Sigmoid colon (tissue), 7 donors: ENCODE results near the gene TTC19. TPM values are rescaled to one million over a fixed set of nuclear protein-coding genes. Genes with fewer than 3 reads are reported as not detected.

Experiments used
- DNase-seq: peaks from one replicate; pipeline ENCODE4 v3.0.0-alpha.2; 2019
- H3K27ac ChIP-seq, 4 donors: fragments of 200-600 bp; sonication (generic); one replicate each; pipeline ENCODE4 v1.5.1; 2016 to 2019; ENCODE audit warnings: mild to moderate bottlenecking in 1 of 4
- H3K27me3 ChIP-seq, 3 donors: fragments of 200-600 bp; sonication (generic); one replicate each; pipeline ENCODE4 v1.5.1; 2019; ENCODE audit warnings: mild to moderate bottlenecking in 1 of 3
- H3K36me3 ChIP-seq, 4 donors: fragments of 200-600 bp; sonication (generic); one replicate each; pipeline ENCODE4 v1.5.1; 2016 to 2019
- H3K4me1 ChIP-seq, 4 donors: fragments of 200-600 bp; sonication (generic); one replicate each; pipeline ENCODE4 v1.5.1; 2017 to 2019
- H3K4me3 ChIP-seq, 4 donors: fragments of 200-600 bp; sonication (generic); one replicate each; pipeline ENCODE4 v1.5.1; 2017 to 2019; ENCODE audit warnings: mild to moderate bottlenecking in 2 of 4, moderate library complexity in 1 of 4
- H3K9me3 ChIP-seq, 4 donors: fragments of 200-600 bp in 3 of 4; sonication (generic) in 3 of 4; one replicate each; pipeline versions ENCODE4 v1.5.1 to v1.6.1; 2013 to 2019
- EP300 ChIP-seq, 4 donors: sonication (generic); formaldehyde crosslinking; IDR thresholded peaks; one replicate each; pipeline ENCODE4 v1.6.1; 2017; ENCODE audit warnings: antibody characterized with exemption in 4 of 4
- POLR2A ChIP-seq, 2 donors: fragments of 450-650 bp; IDR thresholded peaks; one replicate each; pipeline ENCODE4 v1.6.1; 2016; ENCODE audit warnings: antibody characterized with exemption in 2 of 2, mild to moderate bottlenecking in 2 of 2, moderate library complexity in 2 of 2
- POLR2AphosphoS5 ChIP-seq, 4 donors: sonication (generic); formaldehyde crosslinking; IDR thresholded peaks; one replicate each; pipeline ENCODE4 v1.6.1; 2017; ENCODE audit warnings: antibody characterized with exemption in 4 of 4
- WGBS, 2 donors: extraction: QIAGEN DNeasy Blood & Tissue Kit; methylation state at CpG; one replicate each; pipeline ENCODE4 v1.1.7; 2013; 5-methylcytosine and 5-hydroxymethylcytosine counted together
- intact Hi-C: fragments of 100-400 bp; cut with DNase I; formaldehyde crosslinking; loops from one replicate; pipeline ENCODE4 v1.15.1; 2023
- polyA plus RNA-seq, 3 donors: library from polyadenylated mRNA; stranded (reverse); fragments of 200-250 nt; gene quantifications; one replicate each; pipeline ENCODE4 v1.2.3, GENCODE V29; 2013
- total RNA-seq, 4 donors: library from RNA; depleted of rRNA; stranded (reverse); fragments of >200 nt; gene quantifications; one replicate each; pipeline ENCODE4 v1.1.0, GENCODE V29; 2016
- TF ChIP-seq, protein P1 (sequence below), 4 experiments: fragments of 450-650 bp in 3 of 4; fragments of 200-600 bp in 1 of 4; IDR thresholded peaks; one replicate each; pipeline ENCODE4 v1.5.1; 2016 to 2019; ENCODE audit warnings: antibody characterized with exemption in 4 of 4, mild to moderate bottlenecking in 3 of 4, moderate library complexity in 2 of 4
- donor health status: healthy with polysubstance abuse.
- donor health status: Bipolar disorder and iron deficiency.
- donor health status: healthy.

Gene TTC19
- total and polyA plus RNA-seq, 7 donors: 24.6 to 59.1 (median 41.0) TPM

DNA sequence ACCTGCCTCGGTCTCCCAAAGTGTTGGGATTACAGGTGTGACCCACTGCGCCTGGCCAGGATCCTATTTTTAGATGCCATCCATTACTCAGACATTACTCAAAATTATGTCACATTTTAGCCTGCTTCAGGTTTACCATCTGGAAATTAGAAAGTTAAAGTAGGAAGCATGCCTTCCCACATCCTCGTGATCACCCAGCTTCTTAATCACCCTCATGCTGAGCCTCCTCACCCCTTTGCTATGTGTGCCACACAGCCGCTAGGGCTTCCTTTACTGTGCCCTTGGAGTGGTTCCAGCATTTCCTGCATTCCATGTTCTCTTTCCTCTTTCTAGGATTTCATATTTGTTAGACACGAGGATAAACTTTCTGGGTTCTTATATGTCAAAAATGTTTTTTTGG lies 45.4 kb upstream of the TTC19 start:
- no peak for TF ChIP-seq POLR2AphosphoS5 (IDR thresholded peaks at IDR 0.05)
- no peak for TF ChIP-seq EP300 (IDR thresholded peaks at IDR 0.05)
- Histone ChIP-seq H3K9me3 (no peaks in the 10 kb centered on the region), H3K27ac (no peak overlapping the region), H3K36me3 (no peaks in the 10 kb centered on the region), H3K4me3 (no peak overlapping the region), H3K4me1 (peaks cover 0 to 19% (median 8%) of the 10 kb centered on the region in 4 donors), H3K27me3 (no peaks in the 10 kb centered on the region)
- WGBS, 2 donors: 64 to 65% methylated on average over 5 of the region's 5 CpGs
- DNase-seq: peak; percentile 50
- intact Hi-C loops: no loop called here

DNA sequence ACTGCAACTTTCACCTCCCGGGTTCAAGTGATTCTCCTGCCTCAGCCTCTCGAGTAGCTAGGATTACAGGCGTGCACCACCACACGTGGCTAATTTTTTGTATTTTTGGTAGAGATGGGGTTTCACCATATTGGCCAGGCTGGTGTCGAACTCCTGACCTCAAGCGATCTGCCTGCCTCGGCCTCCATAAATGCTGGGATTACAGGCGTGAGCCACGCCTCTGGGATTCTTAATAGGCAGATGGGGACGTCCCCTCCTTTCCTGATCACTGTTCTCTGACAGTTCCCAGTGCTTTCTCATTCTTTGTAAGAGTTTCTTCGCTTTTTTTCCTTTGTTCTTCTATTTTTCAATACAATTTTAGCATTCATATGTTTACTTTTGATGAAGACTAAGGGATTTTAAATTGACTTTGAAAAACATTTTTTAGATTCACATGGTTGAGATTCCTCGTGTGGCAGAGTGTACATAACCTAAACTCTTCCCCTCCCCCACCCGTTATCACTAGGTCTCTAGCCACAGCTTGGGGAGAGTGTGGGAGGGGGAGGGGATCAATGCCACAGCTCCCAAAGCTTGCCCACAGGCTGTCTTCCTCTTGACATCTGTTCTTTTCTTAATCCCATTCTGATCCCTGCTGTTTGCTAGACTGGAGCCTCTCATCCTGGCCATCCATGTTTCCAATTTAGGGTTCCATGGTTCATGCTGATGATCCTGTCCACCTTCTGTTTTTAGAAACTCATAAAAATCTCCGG lies 43.7 kb upstream of the TTC19 start:
- WGBS, 2 donors: 73 to 84% methylated on average over 14 of the region's 14 CpGs
- Histone ChIP-seq H3K4me1 (peaks cover 0 to 26% (median 14%) of the 10 kb centered on the region in 4 donors), H3K27me3 (no peaks in the 10 kb centered on the region), H3K36me3 (no peaks in the 10 kb centered on the region), H3K9me3 (no peaks in the 10 kb centered on the region), H3K27ac (no peak overlapping the region), H3K4me3 (no peak overlapping the region)
- intact Hi-C loops: no loop called here
- DNase-seq: peak; percentile 22
- TF ChIP-seq POLR2AphosphoS5 (IDR thresholded peaks at IDR 0.05) (no peak), EP300 (IDR thresholded peaks at IDR 0.05) (no peak), POLR2A (IDR thresholded peaks at IDR 0.05) (no peak)
- TF ChIP-seq, protein P1, sequence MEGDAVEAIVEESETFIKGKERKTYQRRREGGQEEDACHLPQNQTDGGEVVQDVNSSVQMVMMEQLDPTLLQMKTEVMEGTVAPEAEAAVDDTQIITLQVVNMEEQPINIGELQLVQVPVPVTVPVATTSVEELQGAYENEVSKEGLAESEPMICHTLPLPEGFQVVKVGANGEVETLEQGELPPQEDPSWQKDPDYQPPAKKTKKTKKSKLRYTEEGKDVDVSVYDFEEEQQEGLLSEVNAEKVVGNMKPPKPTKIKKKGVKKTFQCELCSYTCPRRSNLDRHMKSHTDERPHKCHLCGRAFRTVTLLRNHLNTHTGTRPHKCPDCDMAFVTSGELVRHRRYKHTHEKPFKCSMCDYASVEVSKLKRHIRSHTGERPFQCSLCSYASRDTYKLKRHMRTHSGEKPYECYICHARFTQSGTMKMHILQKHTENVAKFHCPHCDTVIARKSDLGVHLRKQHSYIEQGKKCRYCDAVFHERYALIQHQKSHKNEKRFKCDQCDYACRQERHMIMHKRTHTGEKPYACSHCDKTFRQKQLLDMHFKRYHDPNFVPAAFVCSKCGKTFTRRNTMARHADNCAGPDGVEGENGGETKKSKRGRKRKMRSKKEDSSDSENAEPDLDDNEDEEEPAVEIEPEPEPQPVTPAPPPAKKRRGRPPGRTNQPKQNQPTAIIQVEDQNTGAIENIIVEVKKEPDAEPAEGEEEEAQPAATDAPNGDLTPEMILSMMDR (IDR thresholded peaks at IDR 0.05): no peak

DNA sequence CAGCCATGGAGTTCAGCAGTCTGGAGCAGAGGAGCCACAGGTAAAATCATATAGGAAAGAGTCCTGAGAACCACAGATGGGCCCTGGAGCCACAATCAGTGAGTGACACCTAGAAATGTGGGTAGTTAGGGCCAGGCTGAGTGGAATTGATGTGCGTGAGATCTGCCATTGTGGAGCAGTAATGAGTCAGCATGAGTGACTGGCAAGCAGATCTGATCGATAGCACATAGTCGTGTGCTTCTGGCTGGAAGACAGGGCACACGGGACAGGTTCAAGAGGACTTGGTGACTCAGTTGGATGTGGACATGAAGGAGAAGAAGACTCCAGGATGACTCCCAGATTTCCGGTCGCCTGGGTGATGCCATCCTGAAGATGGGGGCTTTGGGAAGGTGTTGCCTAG lies 42.4 kb upstream of the TTC19 start:
- intact Hi-C loops: no loop called here
- peak; percentile 10 for DNase-seq
- Histone ChIP-seq H3K4me3 (no peak overlapping the region), H3K27ac (no peak overlapping the region), H3K27me3 (no peaks in the 10 kb centered on the region), H3K9me3 (no peaks in the 10 kb centered on the region), H3K4me1 (peaks cover 0 to 26% (median 14%) of the 10 kb centered on the region in 4 donors), H3K36me3 (no peaks in the 10 kb centered on the region)
- TF ChIP-seq EP300 (IDR thresholded peaks at IDR 0.05) (no peak), POLR2AphosphoS5 (IDR thresholded peaks at IDR 0.05) (no peak), POLR2A (IDR thresholded peaks at IDR 0.05) (no peak)
- TF ChIP-seq, protein P1 (IDR thresholded peaks at IDR 0.05): no peak
- WGBS, 2 donors: 85 to 90% methylated on average over 6 of the region's 6 CpGs

DNA sequence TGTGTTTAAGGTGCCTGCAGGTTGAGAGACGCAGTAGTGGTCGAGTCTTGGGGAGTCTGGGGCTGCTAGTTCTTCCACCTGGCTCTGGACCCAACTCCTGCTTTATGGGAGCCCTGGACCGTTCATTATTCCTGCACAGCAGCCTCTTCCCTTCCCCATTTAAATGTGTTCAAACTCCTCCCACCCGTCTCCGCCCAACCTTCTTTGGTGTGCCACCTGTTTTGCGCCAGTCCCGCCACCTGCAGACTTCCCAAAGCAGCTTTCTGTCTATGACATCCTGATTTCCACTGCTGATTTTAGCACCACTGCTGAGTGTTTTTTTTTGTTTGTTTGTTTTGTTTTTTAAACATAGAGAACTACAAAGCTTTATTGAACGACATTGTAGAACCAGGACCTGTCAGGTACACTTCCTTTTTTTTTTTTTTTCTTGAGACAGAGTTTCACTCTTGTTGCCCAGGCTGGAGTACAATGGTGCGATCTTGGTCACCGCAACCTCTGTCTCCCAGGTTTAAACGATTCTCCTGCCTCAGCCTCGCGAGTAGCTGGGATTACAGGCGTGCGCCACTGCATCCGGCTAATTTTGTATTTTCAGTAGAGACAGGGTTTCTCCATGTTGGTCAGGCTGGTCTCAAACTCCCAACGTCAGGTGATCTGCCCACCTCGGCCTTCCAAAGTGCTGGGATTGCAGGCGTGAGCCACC lies 41.9 kb upstream of the TTC19 start:
- DNase-seq: peak; percentile 52
- H3K36me3 ChIP-seq: no peaks in the 10 kb centered on the region
- H3K27ac ChIP-seq: no peak overlapping the region
- no peak overlapping the region for H3K4me3 ChIP-seq
- intact Hi-C loops: no loop called here
- 60 to 85% methylated on average over 18 to 19 of the region's 19 CpGs for WGBS, 2 donors
- H3K27me3 ChIP-seq: no peaks in the 10 kb centered on the region
- peaks cover 0 to 26% (median 14%) of the 10 kb centered on the region in 4 donors for H3K4me1 ChIP-seq
- TF ChIP-seq, protein P1 (IDR thresholded peaks at IDR 0.05): no peak
- no peak for TF ChIP-seq POLR2AphosphoS5 (IDR thresholded peaks at IDR 0.05)
- no peak for TF ChIP-seq POLR2A (IDR thresholded peaks at IDR 0.05)
- no peaks in the 10 kb centered on the region for H3K9me3 ChIP-seq

DNA sequence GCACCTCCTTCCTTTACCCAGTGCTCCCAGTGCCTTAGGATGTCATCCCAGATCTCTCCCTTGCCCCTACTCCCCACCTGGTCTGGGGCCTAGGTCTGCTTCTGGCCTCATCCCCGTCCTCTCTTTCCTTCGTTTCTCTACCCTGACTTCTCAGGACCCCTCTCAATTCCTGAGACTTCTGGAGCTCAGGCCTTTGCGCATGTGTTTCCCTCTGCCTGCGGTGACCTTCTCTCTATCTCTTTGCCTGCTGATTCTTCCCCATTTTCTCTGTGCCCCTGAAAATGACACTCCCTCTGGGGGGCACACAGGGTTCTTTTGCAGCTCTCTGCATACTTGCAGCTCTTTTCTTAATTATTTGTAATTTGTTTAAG lies 41.2 kb upstream of the TTC19 start:
- WGBS, 2 donors: 85 to 95% methylated on average over 4 of the region's 4 CpGs
- intact Hi-C loops: no loop called here
- Histone ChIP-seq H3K27me3 (no peaks in the 10 kb centered on the region), H3K4me3 (no peak overlapping the region), H3K36me3 (no peaks in the 10 kb centered on the region), H3K4me1 (peaks cover 0 to 26% (median 14%) of the 10 kb centered on the region in 4 donors), H3K27ac (peak overlapping the region in 2 of 4 donors; percentile 16 to 47), H3K9me3 (no peaks in the 10 kb centered on the region)
- peak; percentile 13 for DNase-seq
- TF ChIP-seq EP300 (IDR thresholded peaks at IDR 0.05): no peak
- TF ChIP-seq, protein P1 (IDR thresholded peaks at IDR 0.05): no peak
- TF ChIP-seq POLR2A (IDR thresholded peaks at IDR 0.05): no peak
- no peak for TF ChIP-seq POLR2AphosphoS5 (IDR thresholded peaks at IDR 0.05)
